ENCODE data around the gene RYR2.

- TF ChIP-seq POLR2A (IDR thresholded peaks at IDR 0.05), result no peak
- TF ChIP-seq, protein P1, sequence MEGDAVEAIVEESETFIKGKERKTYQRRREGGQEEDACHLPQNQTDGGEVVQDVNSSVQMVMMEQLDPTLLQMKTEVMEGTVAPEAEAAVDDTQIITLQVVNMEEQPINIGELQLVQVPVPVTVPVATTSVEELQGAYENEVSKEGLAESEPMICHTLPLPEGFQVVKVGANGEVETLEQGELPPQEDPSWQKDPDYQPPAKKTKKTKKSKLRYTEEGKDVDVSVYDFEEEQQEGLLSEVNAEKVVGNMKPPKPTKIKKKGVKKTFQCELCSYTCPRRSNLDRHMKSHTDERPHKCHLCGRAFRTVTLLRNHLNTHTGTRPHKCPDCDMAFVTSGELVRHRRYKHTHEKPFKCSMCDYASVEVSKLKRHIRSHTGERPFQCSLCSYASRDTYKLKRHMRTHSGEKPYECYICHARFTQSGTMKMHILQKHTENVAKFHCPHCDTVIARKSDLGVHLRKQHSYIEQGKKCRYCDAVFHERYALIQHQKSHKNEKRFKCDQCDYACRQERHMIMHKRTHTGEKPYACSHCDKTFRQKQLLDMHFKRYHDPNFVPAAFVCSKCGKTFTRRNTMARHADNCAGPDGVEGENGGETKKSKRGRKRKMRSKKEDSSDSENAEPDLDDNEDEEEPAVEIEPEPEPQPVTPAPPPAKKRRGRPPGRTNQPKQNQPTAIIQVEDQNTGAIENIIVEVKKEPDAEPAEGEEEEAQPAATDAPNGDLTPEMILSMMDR (IDR thresholded peaks at IDR 0.05), result no peak
Measured at GRCh38 chr1:237566581-237566980, 524.6 kb downstream of the RYR2 start.

Data from heart left ventricle (tissue), 13 donors.